DMS153 treated with DMSO at 0.1 percent for 48 hours (cell line): Measurements from ENCODE around the gene EIF4G1.

Experiments used
- DNase-seq: peaks from one replicate; lab custom pipeline; 2025; ENCODE audit not compliant: unreplicated experiment; lab: John Stamatoyannopoulos, UW

EIF4G1 gene

GRCh38 chr3:184362668-184363546 lies 48.5 kb downstream of the EIF4G1 start:
- peak; percentile 95 for DNase-seq

GRCh38 chr3:184366619-184367289 lies 52.3 kb downstream of the EIF4G1 start:
- DNase-seq, result no peak

- DNase-seq, result no peak
Observed at GRCh38 chr3:184368116-184368515, 53.7 kb downstream of the EIF4G1 start.

GRCh38 chr3:184368586-184369183 lies 54.3 kb downstream of the EIF4G1 start:
- no peak for DNase-seq

- peak; percentile 82 for DNase-seq
Observed at GRCh38 chr3:184371570-184372018, 57.2 kb downstream of the EIF4G1 start.

GRCh38 chr3:184372296-184372821 lies 58.0 kb downstream of the EIF4G1 start:
- no peak for DNase-seq

GRCh38 chr3:184372911-184373310 lies 58.5 kb downstream of the EIF4G1 start:
- DNase-seq, result no peak

GRCh38 chr3:184373422-184373821 lies 59.0 kb downstream of the EIF4G1 start:
- DNase-seq, result no peak

GRCh38 chr3:184375747-184376461 lies 61.5 kb downstream of the EIF4G1 start:
- DNase-seq, result no peak

- DNase-seq, result no peak
Observed at GRCh38 chr3:184377374-184377773, 63.0 kb downstream of the EIF4G1 start.

- DNase-seq, result no peak
Observed at GRCh38 chr3:184377882-184378445, 63.6 kb downstream of the EIF4G1 start, which contains the start of gene THPO. Gene THPO, minus strand, starts transcription at chr3:184378207. Its CDS starts 1,948 bp downstream, at chr3:184376259.

- no peak for DNase-seq
Observed at GRCh38 chr3:184378651-184379357, 64.4 kb downstream of the EIF4G1 start.

GRCh38 chr3:184379358-184380184 lies 65.2 kb downstream of the EIF4G1 start, which contains the start of gene CHRD:
Gene CHRD, plus strand, starts transcription at chr3:184380054. Its CDS starts 265 bp downstream, at chr3:184380319.
- no peak for DNase-seq

GRCh38 chr3:184380185-184380626 lies 65.8 kb downstream of the EIF4G1 start:
- DNase-seq, result no peak

- no peak for DNase-seq
Observed at GRCh38 chr3:184380627-184381260, 66.3 kb downstream of the EIF4G1 start.

- no peak for DNase-seq
Observed at GRCh38 chr3:184381261-184382224, 67.1 kb downstream of the EIF4G1 start.
